Sigmoid colon (tissue), 7 donors: Measurements from ENCODE around the gene CDH13. TPM values are rescaled to one million over a fixed set of nuclear protein-coding genes. Genes with fewer than 3 reads are reported as not detected.

Source experiments
- DNase-seq: peaks from one replicate; pipeline ENCODE4 v3.0.0-alpha.2; 2019
- H3K27ac ChIP-seq, 4 donors: fragments of 200-600 bp; sonication (generic); one replicate each; pipeline ENCODE4 v1.5.1; 2016 to 2019; ENCODE audit warnings: mild to moderate bottlenecking in 1 of 4
- H3K27me3 ChIP-seq, 3 donors: fragments of 200-600 bp; sonication (generic); one replicate each; pipeline ENCODE4 v1.5.1; 2019; ENCODE audit warnings: mild to moderate bottlenecking in 1 of 3
- H3K36me3 ChIP-seq, 4 donors: fragments of 200-600 bp; sonication (generic); one replicate each; pipeline ENCODE4 v1.5.1; 2016 to 2019
- H3K4me1 ChIP-seq, 4 donors: fragments of 200-600 bp; sonication (generic); one replicate each; pipeline ENCODE4 v1.5.1; 2017 to 2019
- H3K4me3 ChIP-seq, 4 donors: fragments of 200-600 bp; sonication (generic); one replicate each; pipeline ENCODE4 v1.5.1; 2017 to 2019; ENCODE audit warnings: mild to moderate bottlenecking in 2 of 4, moderate library complexity in 1 of 4
- H3K9me3 ChIP-seq, 4 donors: fragments of 200-600 bp in 3 of 4; sonication (generic) in 3 of 4; one replicate each; pipeline versions ENCODE4 v1.5.1 to v1.6.1; 2013 to 2019
- CTCF ChIP-seq, 4 experiments: fragments of 450-650 bp in 3 of 4; fragments of 200-600 bp in 1 of 4; IDR thresholded peaks; one replicate each; pipeline ENCODE4 v1.5.1; 2016 to 2019; ENCODE audit warnings: antibody characterized with exemption in 4 of 4, mild to moderate bottlenecking in 3 of 4, moderate library complexity in 2 of 4
- EP300 ChIP-seq, 4 donors: sonication (generic); formaldehyde crosslinking; IDR thresholded peaks; one replicate each; pipeline ENCODE4 v1.6.1; 2017; ENCODE audit warnings: antibody characterized with exemption in 4 of 4
- POLR2A ChIP-seq, 2 donors: fragments of 450-650 bp; IDR thresholded peaks; one replicate each; pipeline ENCODE4 v1.6.1; 2016; ENCODE audit warnings: antibody characterized with exemption in 2 of 2, mild to moderate bottlenecking in 2 of 2, moderate library complexity in 2 of 2
- POLR2AphosphoS5 ChIP-seq, 4 donors: sonication (generic); formaldehyde crosslinking; IDR thresholded peaks; one replicate each; pipeline ENCODE4 v1.6.1; 2017; ENCODE audit warnings: antibody characterized with exemption in 4 of 4
- WGBS, 2 donors: extraction: QIAGEN DNeasy Blood & Tissue Kit; methylation state at CpG; one replicate each; pipeline ENCODE4 v1.1.7; 2013; 5-methylcytosine and 5-hydroxymethylcytosine counted together
- intact Hi-C: fragments of 100-400 bp; cut with DNase I; formaldehyde crosslinking; loops from one replicate; pipeline ENCODE4 v1.15.1; 2023
- polyA plus RNA-seq, 3 donors: library from polyadenylated mRNA; stranded (reverse); fragments of 200-250 nt; gene quantifications; one replicate each; pipeline ENCODE4 v1.2.3, GENCODE V29; 2013
- total RNA-seq, 4 donors: library from RNA; depleted of rRNA; stranded (reverse); fragments of >200 nt; gene quantifications; one replicate each; pipeline ENCODE4 v1.1.0, GENCODE V29; 2016
- donor health status: healthy with polysubstance abuse.
- donor health status: Bipolar disorder and iron deficiency.
- donor health status: healthy.

Gene CDH13
- total and polyA plus RNA-seq, 7 donors = 0.60 to 17.6 (median 11.8) TPM

DNA sequence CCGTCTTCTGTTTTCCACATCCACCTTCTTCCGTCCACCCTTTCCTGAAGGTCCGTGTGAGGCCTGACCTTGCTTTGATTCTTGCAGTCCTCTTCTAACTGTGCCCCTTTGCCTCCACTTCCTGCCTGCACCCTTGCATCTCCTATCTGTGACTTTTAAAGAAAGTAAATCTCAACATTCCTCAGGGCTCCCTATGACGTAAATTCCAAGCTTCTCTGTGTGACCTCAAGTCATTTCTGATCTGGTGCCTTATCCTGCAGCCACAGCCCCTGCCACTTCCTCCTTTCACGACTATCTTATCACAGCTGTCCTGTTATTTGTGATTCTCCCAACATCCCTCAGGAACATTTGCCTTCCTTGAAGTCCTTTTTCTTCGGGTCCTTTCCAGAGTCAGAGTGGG is 520.5 kb downstream of the CDH13 start:
- Histone ChIP-seq H3K4me3 (no peak overlapping the region), H3K4me1 (no peaks in the 10 kb centered on the region), H3K27me3 (no peaks in the 10 kb centered on the region), H3K9me3 (no peaks in the 10 kb centered on the region), H3K36me3 (no peaks in the 10 kb centered on the region), H3K27ac (no peak overlapping the region)
- intact Hi-C loops = no loop called here
- 49 to 70% methylated on average over 6 of the region's 6 CpGs for WGBS, 2 donors
- TF ChIP-seq CTCF (IDR thresholded peaks at IDR 0.05) (no peak), POLR2A (IDR thresholded peaks at IDR 0.05) (no peak)
- DNase-seq = no peak

GRCh38 chr16:83158320-83158957 is 531.7 kb downstream of the CDH13 start:
- Histone ChIP-seq H3K4me1 (no peaks in the 10 kb centered on the region), H3K27me3 (no peaks in the 10 kb centered on the region), H3K27ac (no peak overlapping the region), H3K9me3 (no peaks in the 10 kb centered on the region), H3K4me3 (no peak overlapping the region), H3K36me3 (no peaks in the 10 kb centered on the region)
- WGBS, 2 donors = 77 to 85% methylated on average over 15 of the region's 15 CpGs
- intact Hi-C loops = no loop called here
- TF ChIP-seq CTCF (IDR thresholded peaks at IDR 0.05) = no peak
- TF ChIP-seq POLR2A (IDR thresholded peaks at IDR 0.05) = no peak
- no peak for TF ChIP-seq POLR2AphosphoS5 (IDR thresholded peaks at IDR 0.05)
- TF ChIP-seq EP300 (IDR thresholded peaks at IDR 0.05) = no peak
- no peak for DNase-seq

GRCh38 chr16:83159049-83159448 is 532.3 kb downstream of the CDH13 start:
- intact Hi-C loops = no loop called here
- WGBS, 2 donors = 76 to 79% methylated on average over 2 of the region's 2 CpGs
- no peaks in the 10 kb centered on the region for H3K4me1 ChIP-seq

DNA sequence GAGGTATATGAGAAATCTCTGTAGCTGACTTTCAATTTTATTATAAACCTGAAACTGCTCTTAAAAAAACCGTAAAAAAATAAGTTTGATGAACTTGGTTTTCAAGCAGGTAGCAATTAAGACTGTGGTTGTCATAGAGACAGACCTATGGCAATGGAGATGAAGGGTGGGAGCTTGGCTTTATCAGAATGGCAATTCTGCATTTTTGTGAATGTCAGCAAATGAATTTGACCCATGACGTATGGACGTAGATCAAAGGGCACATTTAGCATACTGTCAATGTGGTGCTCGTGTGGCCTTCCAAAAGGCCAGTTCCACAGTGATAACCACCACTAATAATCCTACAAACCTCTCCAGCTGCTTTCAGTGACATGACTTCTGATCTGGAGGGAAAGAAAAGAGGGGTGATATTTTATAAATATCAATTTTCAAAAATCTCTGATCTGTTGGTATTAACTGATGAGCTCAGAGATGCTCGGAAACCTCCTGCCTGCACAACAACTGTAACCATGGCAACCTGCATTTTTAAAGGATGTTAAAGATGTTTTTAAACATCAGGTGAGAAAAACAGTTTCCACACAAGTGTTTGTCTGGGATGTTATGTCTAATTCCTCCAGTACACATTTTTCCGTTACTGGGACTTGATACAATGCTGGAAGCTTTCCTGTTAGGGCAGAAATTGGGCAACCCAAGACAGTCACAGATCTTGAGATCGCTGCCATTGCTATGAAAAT is 533.7 kb downstream of the CDH13 start:
- Histone ChIP-seq H3K27ac (no peak overlapping the region), H3K27me3 (no peaks in the 10 kb centered on the region), H3K4me1 (no peaks in the 10 kb centered on the region), H3K36me3 (no peaks in the 10 kb centered on the region), H3K9me3 (no peaks in the 10 kb centered on the region), H3K4me3 (no peak overlapping the region)
- intact Hi-C loops = no loop called here
- TF ChIP-seq EP300 (IDR thresholded peaks at IDR 0.05) = no peak
- TF ChIP-seq POLR2A (IDR thresholded peaks at IDR 0.05) = no peak
- no peak for TF ChIP-seq CTCF (IDR thresholded peaks at IDR 0.05)
- TF ChIP-seq POLR2AphosphoS5 (IDR thresholded peaks at IDR 0.05) = no peak
- 74 to 85% methylated on average over 7 of the region's 7 CpGs for WGBS, 2 donors
- DNase-seq = no peak

More at GRCh38 chr16:83159049-83159448, 532.3 kb downstream of the CDH13 start:
- TF ChIP-seq CTCF (IDR thresholded peaks at IDR 0.05) (no peak), POLR2AphosphoS5 (IDR thresholded peaks at IDR 0.05) (no peak), EP300 (IDR thresholded peaks at IDR 0.05) (no peak), POLR2A (IDR thresholded peaks at IDR 0.05) (no peak)
- Histone ChIP-seq H3K27ac (no peak overlapping the region), H3K36me3 (no peaks in the 10 kb centered on the region), H3K9me3 (no peaks in the 10 kb centered on the region), H3K27me3 (no peaks in the 10 kb centered on the region), H3K4me3 (no peak overlapping the region)
- DNase-seq = no peak
